Adrenal gland (tissue), 5 donors: ENCODE data around the gene FBXO46.

ENCODE experiments used
- CTCF ChIP-seq, 6 experiments: fragments of 450-650 bp in 4 of 6; fragments of 200-600 bp in 2 of 6; sonication (generic) in 1 of 6; IDR thresholded peaks; 1 replicate in 5 of 6; 2 replicates in 1 of 6; pipeline versions ENCODE4 v1.5.1 to v1.8.0; 2016 to 2021; ENCODE audit warnings: antibody characterized with exemption in 6 of 6, mild to moderate bottlenecking in 2 of 6, moderate library complexity in 1 of 6
- POLR2A ChIP-seq, 2 donors: fragments of 450-650 bp; IDR thresholded peaks; one replicate each; pipeline ENCODE4 v1.6.1; 2017; ENCODE audit warnings: antibody characterized with exemption in 2 of 2, mild to moderate bottlenecking in 2 of 2, moderate library complexity in 1 of 2
- donor health status: DM: no; HTN: no; CAD: no.

- TF ChIP-seq CTCF (IDR thresholded peaks at IDR 0.05) (no peak), POLR2A (IDR thresholded peaks at IDR 0.05) (no peak)
Observed at GRCh38 chr19:45667620-45668341, 62.9 kb downstream of the FBXO46 start, which contains the start of gene GIPR.
